Measurements from ENCODE around the gene SRC.

The SRC gene

DNA sequence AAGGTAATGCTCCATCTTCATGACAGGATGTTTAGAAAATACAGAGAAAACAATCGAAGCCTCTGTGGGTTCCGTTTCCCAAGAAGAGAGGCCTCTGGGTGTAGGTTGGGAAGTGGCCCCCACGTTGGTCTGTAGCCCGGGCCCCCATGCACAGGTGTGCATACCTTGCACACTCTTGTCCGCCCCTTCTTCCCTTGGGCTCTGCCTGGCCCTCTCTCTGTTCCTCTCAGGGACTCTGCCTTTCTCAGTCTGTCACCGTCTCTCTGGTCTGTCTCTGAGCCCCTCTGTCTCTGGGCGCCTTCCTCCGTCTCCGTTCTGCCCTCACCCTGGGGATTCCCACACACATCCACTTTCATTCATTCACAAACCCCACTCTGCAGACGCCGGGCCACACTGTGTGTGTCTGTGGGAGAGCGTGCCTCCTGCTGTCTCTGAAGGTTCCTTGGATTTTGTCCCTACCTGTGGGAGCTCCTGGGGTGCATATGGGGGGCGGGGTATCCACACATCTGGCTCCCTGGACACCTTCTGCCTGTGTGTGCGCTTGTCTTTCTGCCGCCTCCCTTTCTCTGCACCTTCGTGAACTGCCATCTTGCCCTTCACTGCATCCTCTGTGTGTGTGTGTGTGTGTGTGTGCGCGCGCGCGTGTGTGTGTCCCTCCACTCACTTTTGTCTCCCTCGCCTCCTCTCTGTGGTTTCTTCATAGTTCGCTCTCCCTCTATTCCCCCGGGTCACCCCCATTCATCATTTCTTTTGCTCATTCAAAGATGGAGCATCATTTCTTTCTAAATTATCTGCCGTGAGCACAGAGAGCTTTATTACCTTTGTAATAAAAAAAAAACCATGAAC lies 75.3 kb downstream of the SRC start:
- H3K27me3 ChIP-seq (ENCODE audit: insufficient read depth, low read depth, severe bottlenecking) = no peaks in the 10 kb centered on the region
- no peaks in the 10 kb centered on the region for H3K9me3 ChIP-seq (ENCODE audit: severe bottlenecking)
- TF ChIP-seq, protein P1, sequence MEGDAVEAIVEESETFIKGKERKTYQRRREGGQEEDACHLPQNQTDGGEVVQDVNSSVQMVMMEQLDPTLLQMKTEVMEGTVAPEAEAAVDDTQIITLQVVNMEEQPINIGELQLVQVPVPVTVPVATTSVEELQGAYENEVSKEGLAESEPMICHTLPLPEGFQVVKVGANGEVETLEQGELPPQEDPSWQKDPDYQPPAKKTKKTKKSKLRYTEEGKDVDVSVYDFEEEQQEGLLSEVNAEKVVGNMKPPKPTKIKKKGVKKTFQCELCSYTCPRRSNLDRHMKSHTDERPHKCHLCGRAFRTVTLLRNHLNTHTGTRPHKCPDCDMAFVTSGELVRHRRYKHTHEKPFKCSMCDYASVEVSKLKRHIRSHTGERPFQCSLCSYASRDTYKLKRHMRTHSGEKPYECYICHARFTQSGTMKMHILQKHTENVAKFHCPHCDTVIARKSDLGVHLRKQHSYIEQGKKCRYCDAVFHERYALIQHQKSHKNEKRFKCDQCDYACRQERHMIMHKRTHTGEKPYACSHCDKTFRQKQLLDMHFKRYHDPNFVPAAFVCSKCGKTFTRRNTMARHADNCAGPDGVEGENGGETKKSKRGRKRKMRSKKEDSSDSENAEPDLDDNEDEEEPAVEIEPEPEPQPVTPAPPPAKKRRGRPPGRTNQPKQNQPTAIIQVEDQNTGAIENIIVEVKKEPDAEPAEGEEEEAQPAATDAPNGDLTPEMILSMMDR (IDR thresholded peaks at IDR 0.05; ENCODE audit: low read depth, low read length) = no peak
- DNase-seq = no peak
- no peak overlapping the region for H3K27ac ChIP-seq
- no peaks in the 10 kb centered on the region for H3K36me3 ChIP-seq
- H3K4me3 ChIP-seq (ENCODE audit: low read depth, low read length) = no peak overlapping the region

DNA sequence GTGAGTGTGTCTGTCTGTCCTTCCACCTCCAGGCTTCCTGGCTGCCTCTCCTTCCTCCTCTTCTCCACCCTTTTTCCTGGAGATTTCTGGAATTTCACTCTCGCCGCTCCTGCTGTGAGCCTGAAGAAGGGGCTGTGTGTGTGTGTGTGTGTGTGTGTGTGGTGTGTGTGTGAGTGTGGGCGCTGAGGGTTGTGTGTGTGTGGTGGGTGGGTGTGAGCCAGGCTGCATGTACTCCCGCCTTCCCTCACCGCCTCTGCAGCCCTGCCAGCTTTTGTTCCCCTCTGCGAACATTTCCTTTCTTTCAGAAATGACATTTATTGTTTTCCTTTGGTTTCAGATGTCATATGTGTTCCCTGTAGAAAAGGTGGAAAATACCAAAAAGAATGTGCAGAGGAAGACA lies 76.0 kb downstream of the SRC start:
- H3K27me3 ChIP-seq (ENCODE audit: insufficient read depth, low read depth, severe bottlenecking) = no peaks in the 10 kb centered on the region
- TF ChIP-seq, protein P1 (IDR thresholded peaks at IDR 0.05; ENCODE audit: low read depth, low read length) = no peak
- no peak for DNase-seq
- no peaks in the 10 kb centered on the region for H3K36me3 ChIP-seq
- no peaks in the 10 kb centered on the region for H3K9me3 ChIP-seq (ENCODE audit: severe bottlenecking)
- H3K4me3 ChIP-seq (ENCODE audit: low read depth, low read length) = no peak overlapping the region
- H3K27ac ChIP-seq = no peak overlapping the region

DNA sequence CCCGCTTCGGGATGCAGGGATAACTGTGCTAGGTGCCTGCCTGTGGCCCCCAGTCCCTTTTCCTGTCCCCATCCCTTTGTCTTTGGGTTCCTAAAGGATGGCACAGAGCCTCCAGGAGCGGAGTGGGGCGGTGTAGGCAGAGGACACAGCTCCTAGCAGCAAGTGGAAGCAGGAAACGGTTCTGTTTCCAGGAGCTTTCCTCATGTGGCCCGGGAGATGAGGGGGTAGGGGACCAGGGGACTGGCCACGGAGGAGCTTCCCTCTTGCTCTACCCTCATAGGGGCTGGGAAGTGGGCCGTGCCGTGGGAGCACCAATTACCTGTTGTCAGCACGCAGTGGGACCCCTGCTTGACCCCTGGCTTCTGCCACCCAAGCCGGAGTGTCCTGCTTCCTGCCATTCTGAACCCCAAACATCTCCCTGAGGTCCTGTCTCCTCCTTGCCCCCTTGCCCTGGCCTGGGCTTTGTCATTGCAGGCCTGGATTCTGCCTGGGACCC lies 76.9 kb downstream of the SRC start:
- Histone ChIP-seq H3K4me3 (ENCODE audit: low read depth, low read length) (no peak overlapping the region), H3K36me3 (no peaks in the 10 kb centered on the region), H3K27ac (no peak overlapping the region), H3K9me3 (ENCODE audit: severe bottlenecking) (no peaks in the 10 kb centered on the region), H3K27me3 (ENCODE audit: insufficient read depth, low read depth, severe bottlenecking) (no peaks in the 10 kb centered on the region)
- DNase-seq = no peak
- TF ChIP-seq, protein P1 (IDR thresholded peaks at IDR 0.05; ENCODE audit: low read depth, low read length) = no peak

DNA sequence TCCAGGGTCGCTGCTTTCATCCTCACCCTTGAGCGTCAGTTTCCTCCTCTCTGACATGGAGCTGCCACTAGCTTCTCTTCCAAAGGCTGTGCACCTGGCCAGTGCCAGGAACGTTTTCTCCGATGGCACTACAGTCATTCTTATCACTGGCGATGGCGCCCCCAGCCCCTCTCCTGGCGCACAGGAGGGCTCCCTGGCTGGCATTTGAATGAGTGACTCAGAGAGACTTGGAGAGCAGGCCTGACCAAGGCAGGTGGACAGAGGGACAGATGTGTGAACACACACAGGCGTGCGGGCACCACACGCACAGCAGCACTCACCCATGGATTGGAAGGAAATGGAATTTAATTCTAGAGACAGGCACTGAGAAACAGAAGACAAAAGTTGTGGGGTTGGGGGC lies 77.6 kb downstream of the SRC start:
- no peaks in the 10 kb centered on the region for H3K27me3 ChIP-seq (ENCODE audit: insufficient read depth, low read depth, severe bottlenecking)
- TF ChIP-seq, protein P1 (IDR thresholded peaks at IDR 0.05; ENCODE audit: low read depth, low read length) = no peak
- H3K36me3 ChIP-seq = no peaks in the 10 kb centered on the region
- H3K27ac ChIP-seq = no peak overlapping the region
- H3K9me3 ChIP-seq (ENCODE audit: severe bottlenecking) = peaks cover 2% of the 10 kb centered on the region
- no peak overlapping the region for H3K4me3 ChIP-seq (ENCODE audit: low read depth, low read length)
- no peak for DNase-seq

DNA sequence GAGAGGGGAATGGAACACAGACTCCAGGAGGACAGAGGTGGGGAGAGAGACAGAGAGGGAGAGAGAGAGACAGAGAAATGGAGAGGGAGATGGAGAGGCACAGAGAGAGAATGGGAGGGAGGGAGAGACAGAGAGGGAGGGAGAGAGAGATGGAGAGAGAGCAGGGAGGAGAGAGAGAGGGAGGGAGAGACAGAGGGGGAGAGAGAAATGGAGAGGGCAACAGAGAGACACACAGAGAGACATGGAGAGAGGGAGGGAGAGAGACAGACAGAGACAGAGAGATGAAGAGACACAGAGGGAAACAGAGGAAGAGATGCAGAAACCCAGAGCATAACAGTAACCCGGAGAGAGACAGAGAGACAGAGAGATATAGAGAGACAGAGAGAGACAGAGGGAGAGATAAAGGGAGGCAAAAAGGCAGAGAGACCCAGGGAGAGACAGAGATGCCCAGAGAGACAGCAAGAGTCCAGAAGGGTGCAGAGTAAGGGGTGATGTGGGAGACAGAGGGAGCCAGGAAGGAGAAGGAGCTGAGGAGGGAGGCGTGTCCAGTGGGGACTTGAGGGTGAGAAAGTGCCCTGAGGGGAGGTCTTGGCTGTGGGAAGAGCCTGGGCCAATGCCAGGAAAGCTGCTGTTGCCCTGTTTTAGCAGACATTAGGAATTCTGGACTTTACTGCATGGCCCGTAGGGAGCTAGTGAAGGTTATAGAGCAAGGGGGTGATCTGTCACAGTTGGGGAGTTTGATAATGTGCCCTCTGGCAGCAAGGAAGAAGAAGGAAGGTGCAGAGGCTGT lies 78.3 kb downstream of the SRC start:
- TF ChIP-seq, protein P1 (IDR thresholded peaks at IDR 0.05; ENCODE audit: low read depth, low read length) = no peak
- Histone ChIP-seq H3K9me3 (ENCODE audit: severe bottlenecking) (peaks cover 2% of the 10 kb centered on the region), H3K27ac (no peak overlapping the region), H3K27me3 (ENCODE audit: insufficient read depth, low read depth, severe bottlenecking) (no peaks in the 10 kb centered on the region), H3K36me3 (no peaks in the 10 kb centered on the region), H3K4me3 (ENCODE audit: low read depth, low read length) (no peak overlapping the region)
- DNase-seq = no peak

Measured in WERI-Rb-1 (cell line).